Measurements from ENCODE around the gene MRPL4.

DNA sequence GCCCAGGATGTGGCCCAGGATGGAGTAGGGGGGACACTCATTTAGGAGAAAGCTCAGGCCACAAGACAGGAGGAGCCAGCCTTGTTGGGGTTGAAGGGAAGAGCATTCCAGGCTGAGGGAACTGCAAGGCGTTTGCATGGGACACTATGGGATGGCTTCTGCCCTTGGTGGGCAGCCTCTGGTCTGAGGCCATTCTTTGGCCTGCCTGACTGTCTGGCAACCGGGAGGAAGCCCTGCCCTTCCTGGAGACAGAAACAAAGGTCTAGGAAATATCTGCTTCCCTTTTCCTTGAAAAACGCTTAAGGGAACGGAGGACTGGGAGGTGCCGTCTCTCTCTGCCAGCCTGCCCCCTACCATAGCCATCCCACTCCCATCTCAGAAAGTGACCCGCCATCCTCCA, 16.1 kb downstream of the MRPL4 start:
- TF ChIP-seq, protein P1, sequence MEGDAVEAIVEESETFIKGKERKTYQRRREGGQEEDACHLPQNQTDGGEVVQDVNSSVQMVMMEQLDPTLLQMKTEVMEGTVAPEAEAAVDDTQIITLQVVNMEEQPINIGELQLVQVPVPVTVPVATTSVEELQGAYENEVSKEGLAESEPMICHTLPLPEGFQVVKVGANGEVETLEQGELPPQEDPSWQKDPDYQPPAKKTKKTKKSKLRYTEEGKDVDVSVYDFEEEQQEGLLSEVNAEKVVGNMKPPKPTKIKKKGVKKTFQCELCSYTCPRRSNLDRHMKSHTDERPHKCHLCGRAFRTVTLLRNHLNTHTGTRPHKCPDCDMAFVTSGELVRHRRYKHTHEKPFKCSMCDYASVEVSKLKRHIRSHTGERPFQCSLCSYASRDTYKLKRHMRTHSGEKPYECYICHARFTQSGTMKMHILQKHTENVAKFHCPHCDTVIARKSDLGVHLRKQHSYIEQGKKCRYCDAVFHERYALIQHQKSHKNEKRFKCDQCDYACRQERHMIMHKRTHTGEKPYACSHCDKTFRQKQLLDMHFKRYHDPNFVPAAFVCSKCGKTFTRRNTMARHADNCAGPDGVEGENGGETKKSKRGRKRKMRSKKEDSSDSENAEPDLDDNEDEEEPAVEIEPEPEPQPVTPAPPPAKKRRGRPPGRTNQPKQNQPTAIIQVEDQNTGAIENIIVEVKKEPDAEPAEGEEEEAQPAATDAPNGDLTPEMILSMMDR (conservative IDR thresholded peaks at IDR 0.05; ENCODE audit: low read length): no peak
- no peak for TF ChIP-seq EZH2phosphoT487 (IDR thresholded peaks at IDR 0.05; ENCODE audit: borderline replicate concordance, low read depth, low read length)
